ENCODE data around the gene WWC1. TPM values are rescaled to one million over a fixed set of nuclear protein-coding genes. Genes with fewer than 3 reads are reported as not detected.

WWC1 gene
- total RNA-seq, 2 donors from 2014 or later = 45.3 to 52.6 TPM

- H3K4me3 ChIP-seq = no peak overlapping the region
- no peaks in the 10 kb centered on the region for H3K36me3 ChIP-seq
- 37% methylated on average over 2 of the region's 2 CpGs for WGBS
- intact Hi-C loops (cut with DNase I) = no loop called here
- no peaks in the 10 kb centered on the region for H3K9me3 ChIP-seq
- H3K4me1 ChIP-seq (replicated peaks) = peaks cover 18% of the 10 kb centered on the region
- H3K27ac ChIP-seq = no peak overlapping the region
- no peaks in the 10 kb centered on the region for H3K27me3 ChIP-seq (replicated peaks; ENCODE audit: insufficient read depth)
- TF ChIP-seq POLR2AphosphoS5 (IDR thresholded peaks at IDR 0.05) = no peak
- TF ChIP-seq POLR2A (IDR thresholded peaks at IDR 0.05) = no peak
- TF ChIP-seq, protein P1, sequence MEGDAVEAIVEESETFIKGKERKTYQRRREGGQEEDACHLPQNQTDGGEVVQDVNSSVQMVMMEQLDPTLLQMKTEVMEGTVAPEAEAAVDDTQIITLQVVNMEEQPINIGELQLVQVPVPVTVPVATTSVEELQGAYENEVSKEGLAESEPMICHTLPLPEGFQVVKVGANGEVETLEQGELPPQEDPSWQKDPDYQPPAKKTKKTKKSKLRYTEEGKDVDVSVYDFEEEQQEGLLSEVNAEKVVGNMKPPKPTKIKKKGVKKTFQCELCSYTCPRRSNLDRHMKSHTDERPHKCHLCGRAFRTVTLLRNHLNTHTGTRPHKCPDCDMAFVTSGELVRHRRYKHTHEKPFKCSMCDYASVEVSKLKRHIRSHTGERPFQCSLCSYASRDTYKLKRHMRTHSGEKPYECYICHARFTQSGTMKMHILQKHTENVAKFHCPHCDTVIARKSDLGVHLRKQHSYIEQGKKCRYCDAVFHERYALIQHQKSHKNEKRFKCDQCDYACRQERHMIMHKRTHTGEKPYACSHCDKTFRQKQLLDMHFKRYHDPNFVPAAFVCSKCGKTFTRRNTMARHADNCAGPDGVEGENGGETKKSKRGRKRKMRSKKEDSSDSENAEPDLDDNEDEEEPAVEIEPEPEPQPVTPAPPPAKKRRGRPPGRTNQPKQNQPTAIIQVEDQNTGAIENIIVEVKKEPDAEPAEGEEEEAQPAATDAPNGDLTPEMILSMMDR (IDR thresholded peaks at IDR 0.05) = no peak
- DNase-seq (ENCODE audit: low spot score) = no peak
Observed at GRCh38 chr5:168327451-168327850, 36.0 kb downstream of the WWC1 start.

- Histone ChIP-seq H3K27ac (peak overlapping the region in 1 of 2 donors; percentile 64), H3K27me3 (replicated peaks; ENCODE audit: insufficient read depth) (no peaks in the 10 kb centered on the region), H3K9me3 (no peaks in the 10 kb centered on the region), H3K36me3 (no peaks in the 10 kb centered on the region), H3K4me3 (no peak overlapping the region), H3K4me1 (replicated peaks) (peaks cover 18% of the 10 kb centered on the region)
- TF ChIP-seq POLR2A (IDR thresholded peaks at IDR 0.05) (no peak), POLR2AphosphoS5 (IDR thresholded peaks at IDR 0.05) (no peak)
- TF ChIP-seq, protein P1 (IDR thresholded peaks at IDR 0.05) = no peak
- DNase-seq (ENCODE audit: low spot score) = no peak
- intact Hi-C loops (cut with DNase I) = no loop called here
- 64% methylated on average over 4 of the region's 4 CpGs for WGBS
Observed at GRCh38 chr5:168327994-168328393, 36.5 kb downstream of the WWC1 start.

- Histone ChIP-seq H3K27me3 (replicated peaks; ENCODE audit: insufficient read depth) (no peaks in the 10 kb centered on the region), H3K27ac (peak overlapping the region; percentile 64 to 67), H3K36me3 (no peaks in the 10 kb centered on the region), H3K4me3 (peak overlapping the region in 1 of 2 donors; percentile 12), H3K4me1 (replicated peaks) (peaks cover 18% of the 10 kb centered on the region), H3K9me3 (no peaks in the 10 kb centered on the region)
- TF ChIP-seq, protein P1 (IDR thresholded peaks at IDR 0.05) = no peak
- TF ChIP-seq POLR2AphosphoS5 (IDR thresholded peaks at IDR 0.05) (no peak), POLR2A (IDR thresholded peaks at IDR 0.05) (no peak)
- intact Hi-C loops (cut with DNase I) = no loop called here
- 17% methylated on average over 6 of the region's 6 CpGs for WGBS
- DNase-seq (ENCODE audit: low spot score) = no peak
Observed at GRCh38 chr5:168328814-168329213, 37.4 kb downstream of the WWC1 start.

- intact Hi-C loops (cut with DNase I) = no loop called here
- peaks cover 18% of the 10 kb centered on the region for H3K4me1 ChIP-seq (replicated peaks)
- TF ChIP-seq POLR2AphosphoS5 (IDR thresholded peaks at IDR 0.05) (peak; percentile 47), POLR2A (IDR thresholded peaks at IDR 0.05) (no peak)
- TF ChIP-seq, protein P1 (IDR thresholded peaks at IDR 0.05) = no peak
- H3K36me3 ChIP-seq = no peaks in the 10 kb centered on the region
- WGBS = 3% methylated on average over 4 of the region's 4 CpGs
- peak overlapping the region in 1 of 2 donors; percentile 12 for H3K4me3 ChIP-seq
- no peak for DNase-seq (ENCODE audit: low spot score)
- H3K27me3 ChIP-seq (replicated peaks; ENCODE audit: insufficient read depth) = no peaks in the 10 kb centered on the region
- H3K27ac ChIP-seq = peak overlapping the region; percentile 64 to 67
- no peaks in the 10 kb centered on the region for H3K9me3 ChIP-seq
Observed at GRCh38 chr5:168329302-168329701, 37.9 kb downstream of the WWC1 start.

- TF ChIP-seq POLR2AphosphoS5 (IDR thresholded peaks at IDR 0.05) (no peak), POLR2A (IDR thresholded peaks at IDR 0.05) (no peak)
- TF ChIP-seq, protein P1 (IDR thresholded peaks at IDR 0.05) = no peak
- no peak for DNase-seq (ENCODE audit: low spot score)
- Histone ChIP-seq H3K4me3 (no peak overlapping the region), H3K27me3 (replicated peaks; ENCODE audit: insufficient read depth) (no peaks in the 10 kb centered on the region), H3K9me3 (no peaks in the 10 kb centered on the region), H3K27ac (no peak overlapping the region), H3K36me3 (no peaks in the 10 kb centered on the region), H3K4me1 (replicated peaks) (peaks cover 15% of the 10 kb centered on the region)
- intact Hi-C loops (cut with DNase I) = no loop called here
Observed at GRCh38 chr5:168332042-168332441, 40.6 kb downstream of the WWC1 start.
